ENCODE results near the gene NCAPG2.

DNA sequence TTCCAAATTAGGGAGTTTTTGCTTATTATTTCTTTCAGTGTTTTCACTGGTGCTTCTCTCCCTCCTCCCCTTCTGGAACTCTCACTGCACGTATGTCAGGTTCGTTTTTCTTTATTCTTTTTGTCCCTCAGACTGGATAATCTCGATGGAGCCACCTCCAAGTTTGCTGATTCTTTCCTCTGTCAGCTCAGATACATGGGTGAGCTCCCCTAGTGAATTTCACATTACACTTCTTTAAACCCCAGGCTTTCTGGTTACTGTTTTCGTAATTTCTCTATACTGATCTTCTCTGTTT lies 20.8 kb upstream of the NCAPG2 start:
- TF ChIP-seq POLR2AphosphoS5 (IDR thresholded peaks at IDR 0.05; ENCODE audit: low read depth) (no peak), ZNF331 (CRISPR knock-in tag; IDR thresholded peaks at IDR 0.05; ENCODE audit: low read depth) (no peak), JUNB (IDR thresholded peaks at IDR 0.05; ENCODE audit: unreplicated experiment) (no peak), EZH2 (IDR thresholded peaks at IDR 0.05; ENCODE audit: low read depth, unreplicated experiment) (no peak), CREB1 (CRISPR knock-in tag; IDR thresholded peaks at IDR 0.05; ENCODE audit: low read depth) (no peak), STAT1 (IDR thresholded peaks at IDR 0.05; ENCODE audit: unreplicated experiment) (no peak)
- TF ChIP-seq, protein P1, sequence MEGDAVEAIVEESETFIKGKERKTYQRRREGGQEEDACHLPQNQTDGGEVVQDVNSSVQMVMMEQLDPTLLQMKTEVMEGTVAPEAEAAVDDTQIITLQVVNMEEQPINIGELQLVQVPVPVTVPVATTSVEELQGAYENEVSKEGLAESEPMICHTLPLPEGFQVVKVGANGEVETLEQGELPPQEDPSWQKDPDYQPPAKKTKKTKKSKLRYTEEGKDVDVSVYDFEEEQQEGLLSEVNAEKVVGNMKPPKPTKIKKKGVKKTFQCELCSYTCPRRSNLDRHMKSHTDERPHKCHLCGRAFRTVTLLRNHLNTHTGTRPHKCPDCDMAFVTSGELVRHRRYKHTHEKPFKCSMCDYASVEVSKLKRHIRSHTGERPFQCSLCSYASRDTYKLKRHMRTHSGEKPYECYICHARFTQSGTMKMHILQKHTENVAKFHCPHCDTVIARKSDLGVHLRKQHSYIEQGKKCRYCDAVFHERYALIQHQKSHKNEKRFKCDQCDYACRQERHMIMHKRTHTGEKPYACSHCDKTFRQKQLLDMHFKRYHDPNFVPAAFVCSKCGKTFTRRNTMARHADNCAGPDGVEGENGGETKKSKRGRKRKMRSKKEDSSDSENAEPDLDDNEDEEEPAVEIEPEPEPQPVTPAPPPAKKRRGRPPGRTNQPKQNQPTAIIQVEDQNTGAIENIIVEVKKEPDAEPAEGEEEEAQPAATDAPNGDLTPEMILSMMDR (conservative IDR thresholded peaks at IDR 0.05; ENCODE audit: low read depth in 2 of 2) = no peak
- TF ChIP-seq, protein P2, sequence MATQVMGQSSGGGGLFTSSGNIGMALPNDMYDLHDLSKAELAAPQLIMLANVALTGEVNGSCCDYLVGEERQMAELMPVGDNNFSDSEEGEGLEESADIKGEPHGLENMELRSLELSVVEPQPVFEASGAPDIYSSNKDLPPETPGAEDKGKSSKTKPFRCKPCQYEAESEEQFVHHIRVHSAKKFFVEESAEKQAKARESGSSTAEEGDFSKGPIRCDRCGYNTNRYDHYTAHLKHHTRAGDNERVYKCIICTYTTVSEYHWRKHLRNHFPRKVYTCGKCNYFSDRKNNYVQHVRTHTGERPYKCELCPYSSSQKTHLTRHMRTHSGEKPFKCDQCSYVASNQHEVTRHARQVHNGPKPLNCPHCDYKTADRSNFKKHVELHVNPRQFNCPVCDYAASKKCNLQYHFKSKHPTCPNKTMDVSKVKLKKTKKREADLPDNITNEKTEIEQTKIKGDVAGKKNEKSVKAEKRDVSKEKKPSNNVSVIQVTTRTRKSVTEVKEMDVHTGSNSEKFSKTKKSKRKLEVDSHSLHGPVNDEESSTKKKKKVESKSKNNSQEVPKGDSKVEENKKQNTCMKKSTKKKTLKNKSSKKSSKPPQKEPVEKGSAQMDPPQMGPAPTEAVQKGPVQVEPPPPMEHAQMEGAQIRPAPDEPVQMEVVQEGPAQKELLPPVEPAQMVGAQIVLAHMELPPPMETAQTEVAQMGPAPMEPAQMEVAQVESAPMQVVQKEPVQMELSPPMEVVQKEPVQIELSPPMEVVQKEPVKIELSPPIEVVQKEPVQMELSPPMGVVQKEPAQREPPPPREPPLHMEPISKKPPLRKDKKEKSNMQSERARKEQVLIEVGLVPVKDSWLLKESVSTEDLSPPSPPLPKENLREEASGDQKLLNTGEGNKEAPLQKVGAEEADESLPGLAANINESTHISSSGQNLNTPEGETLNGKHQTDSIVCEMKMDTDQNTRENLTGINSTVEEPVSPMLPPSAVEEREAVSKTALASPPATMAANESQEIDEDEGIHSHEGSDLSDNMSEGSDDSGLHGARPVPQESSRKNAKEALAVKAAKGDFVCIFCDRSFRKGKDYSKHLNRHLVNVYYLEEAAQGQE (IDR thresholded peaks at IDR 0.05; ENCODE audit: unreplicated experiment) = no peak

Data from GM23338 (cell line).